T-helper 1 cell treated with Interleukin-12 subunit alpha and Interleukin-12 subunit beta and Interleukin-4 antibody, amounts not matched to agents 30 μg/mL and 1 μg/mL, for 36 hours (primary cell): ENCODE measurements around the gene SLC45A3.

Source experiments
- H3K27ac Mint-ChIP-seq: one replicate; pipeline ENCODE4 v1.8.0; 2021; ENCODE audit warnings: mild to moderate bottlenecking, mixed read lengths
- H3K27me3 Mint-ChIP-seq: one replicate; pipeline ENCODE4 v1.8.0; 2021; ENCODE audit warnings: low read depth, mixed read lengths
- H3K36me3 Mint-ChIP-seq: one replicate; pipeline ENCODE4 v1.8.0; 2021; ENCODE audit warnings: low read depth, mixed read lengths
- H3K4me1 Mint-ChIP-seq: one replicate; pipeline ENCODE4 v1.8.0; 2021; ENCODE audit warnings: low read depth, mixed read lengths
- H3K4me3 Mint-ChIP-seq: one replicate; pipeline ENCODE4 v1.8.0; 2021; ENCODE audit warnings: mild to moderate bottlenecking, moderate library complexity, mixed read lengths
- H3K9me3 Mint-ChIP-seq: one replicate; pipeline ENCODE4 v1.8.0; 2021; ENCODE audit warnings: mixed read lengths

Gene SLC45A3

DNA sequence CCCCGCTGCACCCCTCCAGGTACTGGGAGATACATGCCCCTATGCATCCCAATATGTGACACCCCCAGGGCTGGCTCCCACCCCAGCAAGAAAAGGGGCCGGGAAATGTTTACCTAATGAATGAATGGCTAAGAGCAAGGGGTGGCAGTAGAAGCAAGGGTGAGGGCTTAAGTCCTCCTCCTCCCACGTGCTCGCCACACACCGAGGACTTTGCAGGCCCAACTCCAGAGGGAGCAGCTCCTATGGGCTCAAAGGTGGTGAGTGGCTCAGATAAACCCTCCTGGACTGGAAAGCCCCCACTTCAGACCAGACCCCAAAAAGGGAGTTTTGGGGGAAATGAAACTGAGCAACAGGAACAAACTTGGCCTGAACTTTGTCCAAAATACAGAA is 11.4 kb downstream of the SLC45A3 start:
- Mint-ChIP-seq H3K36me3 (no peaks in the 10 kb centered on the region), H3K4me3 (no peak overlapping the region), H3K27ac (no peak overlapping the region), H3K4me1 (no peaks in the 10 kb centered on the region), H3K9me3 (no peaks in the 10 kb centered on the region), H3K27me3 (no peaks in the 10 kb centered on the region)

DNA sequence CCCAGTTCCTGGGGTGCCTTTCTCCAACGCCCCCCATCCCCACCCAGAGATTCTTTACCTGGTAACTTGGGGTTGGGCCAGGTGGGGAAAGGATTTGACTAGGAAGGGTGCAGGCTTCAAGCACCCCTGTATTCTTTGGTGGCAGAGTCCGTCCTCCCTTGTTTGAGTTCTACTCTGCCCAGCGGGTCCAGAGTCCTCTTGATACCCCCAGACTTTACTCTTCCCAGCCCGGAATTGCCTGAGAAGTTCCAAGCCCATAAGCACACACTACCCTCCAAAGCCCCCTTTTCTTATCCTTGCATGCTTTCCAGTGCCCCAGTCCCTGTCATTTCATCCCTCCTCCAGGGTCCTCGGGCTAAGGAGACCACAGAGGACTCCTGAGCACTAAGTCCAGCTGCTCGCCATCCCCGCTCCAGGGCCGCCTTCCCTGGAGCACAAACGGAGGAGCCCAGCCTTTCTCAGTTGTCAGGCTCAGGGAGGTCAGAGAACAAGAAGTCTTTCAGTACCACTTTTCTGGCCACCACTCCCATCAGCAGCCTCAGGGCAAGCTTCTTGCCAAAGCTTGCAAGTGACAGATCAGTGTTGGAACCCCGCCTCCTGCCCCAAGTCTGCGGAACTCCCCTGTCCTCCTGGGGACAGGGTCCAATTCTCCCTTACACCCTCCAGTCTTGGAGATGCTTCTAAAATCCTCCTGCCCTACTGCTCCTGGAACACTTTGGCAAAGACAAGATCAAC is 12.2 kb downstream of the SLC45A3 start:
- Mint-ChIP-seq H3K27me3 (no peaks in the 10 kb centered on the region), H3K27ac (no peak overlapping the region), H3K4me1 (no peaks in the 10 kb centered on the region)

DNA sequence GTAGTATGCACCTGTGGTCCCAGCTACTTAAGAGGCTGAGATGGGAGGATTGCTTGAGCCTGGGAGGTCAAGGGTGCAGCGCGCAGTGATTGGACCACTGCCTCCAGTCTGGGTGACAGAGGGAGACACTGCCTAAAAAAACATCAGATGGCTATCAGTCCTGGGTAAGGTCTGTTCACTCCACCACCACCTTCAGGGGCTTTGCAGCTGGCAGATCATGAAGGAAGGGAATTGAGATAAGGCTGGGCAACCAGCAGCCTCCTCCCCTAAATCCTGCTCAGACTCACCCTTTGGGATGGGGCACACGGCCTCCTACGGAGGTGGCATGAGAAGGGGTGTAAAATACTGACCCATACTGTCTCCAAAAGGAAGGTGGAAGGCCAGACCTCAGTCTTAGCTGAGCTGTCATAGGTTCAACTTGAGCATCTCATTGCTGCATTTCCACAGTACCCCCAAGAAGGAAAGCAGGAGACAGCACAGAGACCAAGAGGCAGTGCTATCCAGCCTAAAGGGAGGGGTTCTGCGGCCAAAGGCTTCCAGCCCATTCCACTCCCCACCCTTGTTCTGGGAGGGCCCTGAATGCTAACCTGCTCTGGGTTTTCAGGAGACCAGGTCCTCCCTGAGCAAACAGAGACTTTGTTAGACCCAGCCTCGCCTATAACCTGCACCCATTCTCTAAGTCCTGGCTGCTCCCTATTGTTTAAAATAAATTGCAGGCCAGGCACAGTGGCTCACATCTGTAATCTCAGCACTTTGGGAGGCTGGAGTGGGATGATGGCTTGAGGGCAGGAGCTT is 13.7 kb downstream of the SLC45A3 start:
- Mint-ChIP-seq H3K4me3 (no peak overlapping the region), H3K27ac (no peak overlapping the region), H3K9me3 (no peaks in the 10 kb centered on the region), H3K36me3 (no peaks in the 10 kb centered on the region), H3K27me3 (no peaks in the 10 kb centered on the region), H3K4me1 (no peaks in the 10 kb centered on the region)

More for the DNA sequence above, 12.2 kb downstream of the SLC45A3 start:
- Mint-ChIP-seq H3K9me3 (no peaks in the 10 kb centered on the region), H3K36me3 (no peaks in the 10 kb centered on the region), H3K4me3 (no peak overlapping the region)

DNA sequence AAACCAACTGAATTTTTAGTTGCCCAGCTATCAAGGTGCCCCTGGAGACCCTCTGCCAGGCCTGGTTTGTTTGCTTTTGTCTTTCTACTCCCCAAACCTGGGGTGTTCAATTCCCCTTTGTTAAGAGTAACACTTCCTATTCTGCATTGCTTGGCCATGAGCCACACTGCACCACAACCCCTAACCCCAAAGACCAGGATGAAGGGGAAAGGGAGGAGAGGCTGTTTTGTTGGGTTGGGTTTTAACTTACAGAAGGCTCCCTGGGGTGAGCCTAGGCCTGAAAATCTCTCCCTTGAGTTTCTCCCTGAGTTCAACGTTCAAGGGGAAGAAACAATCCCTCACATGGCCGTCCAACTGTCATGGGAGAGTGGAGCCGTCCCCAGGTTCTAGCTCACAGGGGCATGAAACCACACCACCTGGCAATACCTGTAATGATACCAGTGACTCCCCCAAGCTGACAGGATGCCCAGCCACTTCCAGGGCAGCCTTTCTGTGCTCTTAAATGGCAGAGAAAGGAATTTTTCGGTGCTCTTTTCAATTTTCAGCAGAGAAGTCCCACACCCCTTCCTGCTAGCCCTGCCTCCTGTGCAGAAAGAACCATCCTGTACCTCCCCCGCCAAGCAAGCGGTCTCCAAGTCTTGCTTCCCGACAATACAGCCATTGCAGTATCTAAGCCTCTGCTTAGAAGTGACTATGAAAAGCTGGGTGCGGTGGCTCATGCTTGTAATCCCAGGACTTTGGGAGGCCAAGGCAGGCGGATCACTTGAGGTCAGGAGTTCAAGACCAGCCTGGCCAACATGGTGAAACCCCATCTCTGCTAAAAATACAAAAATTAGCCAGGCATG is 14.9 kb downstream of the SLC45A3 start:
- no peak overlapping the region for H3K4me3 Mint-ChIP-seq
- H3K27me3 Mint-ChIP-seq, result no peaks in the 10 kb centered on the region
- H3K4me1 Mint-ChIP-seq, result no peaks in the 10 kb centered on the region
- H3K36me3 Mint-ChIP-seq, result no peaks in the 10 kb centered on the region
- H3K27ac Mint-ChIP-seq, result no peak overlapping the region
- H3K9me3 Mint-ChIP-seq, result no peaks in the 10 kb centered on the region

DNA sequence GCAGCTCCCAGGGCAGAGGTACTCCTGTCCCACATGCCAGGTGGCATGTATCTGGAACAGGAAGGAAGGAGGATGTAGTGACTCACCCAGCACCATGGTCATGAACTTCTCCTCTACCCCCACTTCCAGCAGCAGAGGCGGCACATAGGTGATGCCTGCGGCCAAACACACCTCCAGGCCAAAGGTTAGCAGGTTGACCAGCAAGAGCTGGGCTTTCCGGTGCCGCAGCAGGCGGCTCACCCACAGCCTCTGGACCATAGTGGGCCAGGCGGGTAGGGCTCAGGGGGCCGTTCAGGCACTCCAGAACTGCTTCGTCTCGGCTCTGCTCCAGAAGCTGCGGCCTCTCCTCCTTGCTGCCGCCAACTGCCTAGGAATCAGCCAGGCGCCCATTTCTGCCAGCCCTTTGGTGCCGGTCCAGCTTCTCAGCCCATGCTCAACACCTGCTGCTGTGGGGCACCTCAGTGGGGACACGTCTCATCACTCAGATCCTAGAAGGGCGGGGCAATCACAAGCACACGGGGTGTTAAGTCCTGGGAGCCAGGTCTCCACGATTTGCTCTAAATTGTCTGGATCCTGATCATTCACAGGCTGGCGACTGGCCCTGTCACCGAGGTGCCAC is 15.8 kb downstream of the SLC45A3 start:
- Mint-ChIP-seq H3K27ac (no peak overlapping the region), H3K9me3 (no peaks in the 10 kb centered on the region), H3K4me3 (no peak overlapping the region), H3K4me1 (no peaks in the 10 kb centered on the region), H3K36me3 (no peaks in the 10 kb centered on the region), H3K27me3 (no peaks in the 10 kb centered on the region)

DNA sequence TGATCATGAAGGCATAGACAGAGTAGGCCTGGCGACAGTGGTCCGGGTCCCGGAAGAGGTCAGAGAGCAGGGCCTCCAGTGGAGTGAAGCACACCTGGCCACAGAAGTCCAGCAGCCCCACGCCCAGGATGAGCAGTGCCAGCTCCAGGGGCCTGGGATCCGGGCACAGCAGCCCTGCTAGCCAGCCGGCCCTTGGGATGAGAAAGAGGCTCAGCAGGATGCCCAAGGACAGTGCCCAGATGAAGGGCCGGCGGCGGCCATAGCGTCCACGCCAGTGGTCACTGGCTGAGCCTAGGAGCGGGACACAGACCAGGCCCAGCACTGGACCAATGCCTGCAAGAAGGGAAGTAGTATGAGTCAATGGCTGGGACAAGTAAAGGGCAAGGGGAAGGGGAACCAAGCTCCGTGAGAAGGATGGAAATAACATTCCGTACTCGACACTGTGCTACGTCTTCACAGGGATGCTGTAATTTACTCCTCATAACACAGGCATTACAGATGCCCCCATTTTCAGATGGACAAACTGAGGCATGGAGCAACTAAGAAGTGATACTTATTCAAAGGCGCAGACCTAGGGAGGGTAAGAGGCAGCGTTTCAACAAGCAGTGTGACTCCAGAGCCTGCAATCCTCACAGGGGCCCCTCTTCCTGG is 16.9 kb downstream of the SLC45A3 start:
- Mint-ChIP-seq H3K9me3 (no peaks in the 10 kb centered on the region), H3K27me3 (no peaks in the 10 kb centered on the region), H3K4me3 (no peak overlapping the region), H3K27ac (no peak overlapping the region), H3K36me3 (no peaks in the 10 kb centered on the region), H3K4me1 (no peaks in the 10 kb centered on the region)

DNA sequence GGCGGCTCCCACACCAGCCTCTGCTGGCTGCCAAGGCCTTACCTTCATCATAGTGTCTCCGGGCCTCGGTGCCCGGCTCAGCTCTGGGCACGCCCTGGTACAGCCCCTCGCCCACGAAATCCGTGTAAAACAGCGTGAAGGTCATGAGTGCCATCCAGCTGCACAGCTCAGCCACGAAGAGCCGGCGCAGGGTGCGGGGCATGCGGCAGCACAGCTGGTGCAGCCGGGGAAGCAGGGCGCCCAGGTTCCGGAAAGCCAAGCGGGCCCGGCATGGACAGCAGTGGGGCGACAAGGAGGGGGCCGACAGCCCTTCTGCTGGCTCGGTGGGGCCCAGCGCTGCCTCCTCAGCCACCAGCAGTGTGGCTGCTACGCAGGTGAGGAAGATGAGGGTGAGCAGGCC is 17.5 kb downstream of the SLC45A3 start:
- Mint-ChIP-seq H3K36me3 (no peaks in the 10 kb centered on the region), H3K4me3 (no peak overlapping the region), H3K4me1 (no peaks in the 10 kb centered on the region), H3K9me3 (no peaks in the 10 kb centered on the region), H3K27me3 (no peaks in the 10 kb centered on the region), H3K27ac (no peak overlapping the region)

DNA sequence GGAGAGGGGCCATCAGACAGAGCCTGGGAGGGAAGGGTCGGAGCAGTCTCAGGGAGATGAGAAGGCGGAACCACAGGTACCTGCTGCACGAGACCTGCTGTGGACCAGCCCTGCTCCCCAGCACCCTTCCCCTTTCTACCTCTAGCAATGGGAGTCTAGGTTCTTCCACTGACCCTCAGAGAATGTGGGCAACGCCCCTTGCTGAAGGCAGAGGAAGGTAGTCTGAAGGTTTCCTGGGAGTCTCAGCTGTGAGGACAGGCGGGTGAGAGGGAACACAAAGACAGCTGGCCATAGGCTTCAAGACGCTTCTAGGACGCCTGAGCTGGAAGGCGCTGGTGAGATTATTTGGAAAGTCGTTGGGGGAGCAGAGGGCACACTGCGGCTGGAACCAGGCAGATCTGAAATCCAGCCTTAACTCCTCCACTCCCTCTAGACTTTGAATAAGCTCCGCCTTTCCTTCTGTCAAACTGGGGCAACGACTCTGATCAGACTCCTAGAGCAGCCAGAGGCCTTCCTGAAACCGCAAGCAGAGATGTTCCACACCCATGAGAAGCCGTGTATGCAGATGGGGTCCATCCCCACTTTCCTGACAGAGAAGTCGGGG is 18.1 kb downstream of the SLC45A3 start:
- Mint-ChIP-seq H3K9me3 (no peaks in the 10 kb centered on the region), H3K27ac (no peak overlapping the region), H3K4me3 (no peak overlapping the region), H3K4me1 (no peaks in the 10 kb centered on the region), H3K36me3 (no peaks in the 10 kb centered on the region), H3K27me3 (peaks cover 4% of the 10 kb centered on the region)

DNA sequence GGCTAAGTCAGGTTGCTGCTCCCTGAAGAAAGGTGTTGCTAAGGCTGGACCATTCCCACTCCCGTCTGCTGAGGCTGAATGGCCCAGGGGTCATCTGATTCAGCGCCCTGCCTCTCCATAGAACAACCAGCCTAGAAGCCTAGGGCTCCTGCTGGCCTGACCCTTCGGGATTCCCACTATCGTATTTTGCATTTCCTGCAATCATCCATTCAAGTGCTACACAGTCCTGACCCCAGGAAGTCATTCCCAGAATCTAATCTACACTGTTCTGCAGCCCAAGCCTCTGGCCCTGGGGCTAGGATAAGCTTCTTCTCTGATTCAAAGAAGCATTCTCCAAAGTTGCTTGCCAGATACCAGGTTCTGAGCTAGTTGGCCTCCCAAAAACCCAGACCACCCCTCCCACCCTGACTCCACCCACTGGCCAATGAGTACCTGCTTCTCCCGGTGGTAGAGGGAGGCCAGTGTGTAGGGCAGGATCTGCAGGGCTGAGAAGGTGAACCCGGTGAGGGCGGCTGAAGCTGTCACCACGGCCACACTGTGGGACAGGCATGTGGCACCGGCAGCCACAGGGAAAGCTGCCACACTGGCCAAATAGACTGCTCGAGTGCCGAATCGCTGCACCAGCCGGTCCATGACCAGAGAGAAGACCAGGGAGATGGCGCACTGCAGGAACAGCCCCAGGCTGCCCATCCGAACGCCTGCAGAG is 18.7 kb downstream of the SLC45A3 start:
- Mint-ChIP-seq H3K27ac (no peak overlapping the region), H3K27me3 (peaks cover 4% of the 10 kb centered on the region), H3K4me1 (no peaks in the 10 kb centered on the region), H3K4me3 (no peak overlapping the region), H3K36me3 (no peaks in the 10 kb centered on the region), H3K9me3 (no peaks in the 10 kb centered on the region)

DNA sequence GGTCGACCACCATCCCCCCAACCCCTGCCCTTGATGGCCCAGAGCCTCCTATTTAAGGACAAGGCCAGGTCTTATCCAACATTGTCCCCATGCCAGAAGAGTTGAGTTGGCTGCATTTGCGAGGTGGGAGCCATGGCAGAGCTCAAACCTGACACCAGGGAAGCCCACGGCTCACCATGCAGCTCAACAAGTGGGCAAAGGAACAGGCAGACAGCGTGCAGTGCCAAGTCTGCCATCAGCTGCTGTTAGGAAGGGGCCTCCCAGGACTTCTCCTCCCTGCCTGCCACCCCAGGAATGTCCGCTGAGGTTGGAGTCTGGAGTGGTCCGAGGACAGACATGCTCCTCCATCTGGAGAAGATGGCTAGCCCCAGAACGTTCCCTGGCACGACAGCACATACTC is 19.9 kb downstream of the SLC45A3 start:
- Mint-ChIP-seq H3K9me3 (no peaks in the 10 kb centered on the region), H3K27ac (no peak overlapping the region), H3K4me1 (no peaks in the 10 kb centered on the region), H3K27me3 (peaks cover 4% of the 10 kb centered on the region), H3K4me3 (no peak overlapping the region), H3K36me3 (no peaks in the 10 kb centered on the region)

DNA sequence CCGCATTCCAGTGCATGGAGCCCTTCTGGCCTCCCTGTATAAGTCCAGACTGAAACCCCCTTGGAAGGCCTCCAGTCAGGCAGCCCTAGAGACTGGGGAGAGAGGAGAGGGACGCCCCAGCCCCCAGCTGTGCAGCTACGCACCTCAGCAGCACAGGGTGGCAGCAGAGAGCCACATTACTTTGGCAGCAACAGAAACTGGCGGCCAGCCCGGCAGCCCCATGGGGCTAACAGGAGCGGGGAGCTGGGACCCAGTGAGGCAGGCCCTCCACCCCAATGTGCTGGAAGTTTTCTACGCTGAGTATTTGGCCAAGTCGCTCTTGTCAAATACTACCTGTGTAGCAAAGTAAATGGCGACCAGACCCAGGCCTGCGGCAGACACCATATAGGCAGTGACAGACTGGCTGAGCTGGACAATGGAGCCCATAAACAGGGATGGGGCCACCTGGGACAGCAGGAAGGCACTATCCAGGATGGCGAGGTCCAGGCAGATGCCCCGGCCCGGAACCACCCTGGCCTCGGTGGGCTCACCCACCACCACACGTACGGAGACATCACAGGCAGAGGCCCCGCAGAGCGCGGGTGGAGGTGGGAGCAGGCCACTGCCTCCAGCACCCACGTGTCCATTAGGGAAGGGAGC is 21.2 kb downstream of the SLC45A3 start:
- Mint-ChIP-seq H3K27me3 (peaks cover 4% of the 10 kb centered on the region), H3K4me1 (no peaks in the 10 kb centered on the region), H3K27ac (no peak overlapping the region), H3K36me3 (no peaks in the 10 kb centered on the region), H3K9me3 (no peaks in the 10 kb centered on the region), H3K4me3 (no peak overlapping the region)

DNA sequence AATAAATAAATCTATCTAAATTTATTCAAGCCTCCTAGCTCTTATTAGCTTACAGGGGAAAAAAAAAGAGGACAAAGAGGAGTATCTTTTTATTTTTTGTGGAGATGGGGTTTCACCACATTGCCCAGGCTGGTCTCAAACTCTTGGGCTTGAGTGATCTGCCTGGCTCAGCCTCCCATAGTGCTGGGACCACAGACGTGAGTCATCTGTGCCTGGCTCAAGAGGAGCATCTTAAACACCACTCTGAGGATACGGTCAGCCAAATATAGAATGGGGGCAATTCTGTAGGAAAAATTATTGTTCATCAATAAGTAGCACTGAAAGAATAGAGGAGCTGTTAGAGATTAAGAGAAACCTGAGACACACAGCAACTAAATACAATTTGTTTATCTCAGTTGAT is 24.1 kb downstream of the SLC45A3 start:
- no peaks in the 10 kb centered on the region for H3K4me1 Mint-ChIP-seq
- no peaks in the 10 kb centered on the region for H3K36me3 Mint-ChIP-seq
- H3K9me3 Mint-ChIP-seq, result no peaks in the 10 kb centered on the region
- H3K4me3 Mint-ChIP-seq, result no peak overlapping the region
- H3K27ac Mint-ChIP-seq, result no peak overlapping the region
- peaks cover 4% of the 10 kb centered on the region for H3K27me3 Mint-ChIP-seq

DNA sequence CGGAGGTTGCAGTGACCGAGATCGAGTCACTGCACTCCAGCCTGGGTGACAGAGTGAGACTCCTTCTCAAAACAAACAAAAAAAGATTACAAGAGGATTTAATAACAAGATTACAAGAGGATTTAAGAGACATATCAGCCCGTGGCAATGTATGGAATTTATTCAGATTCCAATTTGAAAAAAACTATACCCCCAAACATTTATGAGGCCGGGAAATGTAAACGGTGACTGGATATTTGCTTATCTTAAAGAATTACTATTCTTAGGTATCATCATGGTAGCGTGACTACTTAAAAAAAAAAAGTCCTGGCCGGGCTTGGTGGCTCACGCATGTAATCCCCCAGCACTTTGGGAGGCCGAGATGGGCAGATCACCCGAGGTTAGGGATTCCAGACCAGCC is 27.3 kb downstream of the SLC45A3 start:
- no peak overlapping the region for H3K4me3 Mint-ChIP-seq
- no peaks in the 10 kb centered on the region for H3K36me3 Mint-ChIP-seq
- H3K4me1 Mint-ChIP-seq, result no peaks in the 10 kb centered on the region
- no peak overlapping the region for H3K27ac Mint-ChIP-seq
- no peaks in the 10 kb centered on the region for H3K9me3 Mint-ChIP-seq
- peaks cover 7% of the 10 kb centered on the region for H3K27me3 Mint-ChIP-seq
